Measurements from ENCODE around the gene TTC21B. TPM values are rescaled to one million over a fixed set of nuclear protein-coding genes. Genes with fewer than 3 reads are reported as not detected.

Gene TTC21B
- total RNA-seq, 1 experiment from 2014 or later = 20.8 TPM

DNA sequence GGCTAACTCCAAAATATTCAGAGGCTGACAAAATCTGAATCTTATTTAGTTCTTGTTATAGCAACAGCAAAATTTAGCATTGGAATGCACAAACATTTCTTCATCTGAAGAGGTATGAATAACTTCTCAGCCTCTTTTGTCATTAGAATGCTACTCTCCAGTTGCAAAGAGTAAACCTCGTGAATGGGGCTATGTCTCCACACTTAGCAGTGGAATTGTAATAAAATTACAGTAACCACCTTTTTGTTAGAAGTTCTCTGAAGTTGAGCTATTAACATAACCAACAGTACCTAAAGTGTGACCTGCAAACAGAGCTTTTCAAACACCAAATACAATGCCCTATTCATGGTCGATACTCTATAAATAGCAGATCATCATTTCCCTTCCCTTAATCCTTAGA is 109.4 kb downstream of the TTC21B start:
- peak overlapping the region; percentile 92 for H3K27ac Mint-ChIP-seq
- H3K4me1 Mint-ChIP-seq = peaks cover 47% of the 10 kb centered on the region
- POLR2A ChIA-PET = no interaction called here

DNA sequence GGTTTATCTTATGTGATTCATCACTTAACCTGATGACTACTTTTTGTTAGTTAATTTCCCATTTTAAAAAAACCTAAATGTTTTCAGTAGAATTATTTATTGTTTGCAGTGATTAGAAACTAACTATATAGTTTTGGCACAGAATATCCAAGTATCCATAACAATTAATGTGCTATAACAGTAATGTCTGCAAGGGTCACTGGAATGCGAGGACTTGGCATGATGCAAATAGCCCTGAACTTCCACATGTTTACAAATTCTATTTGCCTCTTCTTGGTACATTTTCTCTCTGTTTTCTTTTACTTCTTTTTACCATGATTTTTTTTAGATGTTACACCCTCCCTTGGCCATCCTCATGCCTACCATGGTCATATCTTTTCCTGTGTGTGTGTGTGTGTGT is 110.2 kb downstream of the TTC21B start:
- no peaks in the 10 kb centered on the region for H3K36me3 Mint-ChIP-seq
- POLR2A ChIA-PET = no interaction called here
- H3K4me3 Mint-ChIP-seq = no peak overlapping the region
- H3K27me3 Mint-ChIP-seq (ENCODE audit: low read depth) = no peaks in the 10 kb centered on the region
- peaks cover 47% of the 10 kb centered on the region for H3K4me1 Mint-ChIP-seq
- no peak overlapping the region for H3K27ac Mint-ChIP-seq
- DNase-seq (ENCODE audit: low spot score) (no peak), ATAC-seq (no peak)
- CTCF ChIA-PET = no interaction called here
- H3K9me3 Mint-ChIP-seq = peaks cover 8% of the 10 kb centered on the region; the same call in 1 of the 2 replicates
- TF ChIP-seq ZNF219 (CRISPR knock-in tag; IDR thresholded peaks at IDR 0.05; ENCODE audit: borderline replicate concordance) (no peak), TEAD4 (CRISPR knock-in tag; IDR thresholded peaks at IDR 0.05) (no peak), ZNF396 (CRISPR knock-in tag; IDR thresholded peaks at IDR 0.05; ENCODE audit: borderline replicate concordance) (no peak), FOXP1 (CRISPR knock-in tag; IDR thresholded peaks at IDR 0.05; ENCODE audit: borderline replicate concordance) (no peak), CREM (CRISPR knock-in tag; IDR thresholded peaks at IDR 0.05) (no peak), NR3C1 (CRISPR knock-in tag; conservative IDR thresholded peaks at IDR 0.05; ENCODE audit: low read depth) (no peak), ESRRA (CRISPR knock-in tag; IDR thresholded peaks at IDR 0.05; ENCODE audit: borderline replicate concordance) (no peak), ZNF232 (CRISPR knock-in tag; IDR thresholded peaks at IDR 0.05) (no peak)
- TF ChIP-seq, protein P1, sequence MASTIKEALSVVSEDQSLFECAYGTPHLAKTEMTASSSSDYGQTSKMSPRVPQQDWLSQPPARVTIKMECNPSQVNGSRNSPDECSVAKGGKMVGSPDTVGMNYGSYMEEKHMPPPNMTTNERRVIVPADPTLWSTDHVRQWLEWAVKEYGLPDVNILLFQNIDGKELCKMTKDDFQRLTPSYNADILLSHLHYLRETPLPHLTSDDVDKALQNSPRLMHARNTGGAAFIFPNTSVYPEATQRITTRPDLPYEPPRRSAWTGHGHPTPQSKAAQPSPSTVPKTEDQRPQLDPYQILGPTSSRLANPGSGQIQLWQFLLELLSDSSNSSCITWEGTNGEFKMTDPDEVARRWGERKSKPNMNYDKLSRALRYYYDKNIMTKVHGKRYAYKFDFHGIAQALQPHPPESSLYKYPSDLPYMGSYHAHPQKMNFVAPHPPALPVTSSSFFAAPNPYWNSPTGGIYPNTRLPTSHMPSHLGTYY (CRISPR knock-in tag; IDR thresholded peaks at IDR 0.05) = no peak
- TF ChIP-seq, protein P2, sequence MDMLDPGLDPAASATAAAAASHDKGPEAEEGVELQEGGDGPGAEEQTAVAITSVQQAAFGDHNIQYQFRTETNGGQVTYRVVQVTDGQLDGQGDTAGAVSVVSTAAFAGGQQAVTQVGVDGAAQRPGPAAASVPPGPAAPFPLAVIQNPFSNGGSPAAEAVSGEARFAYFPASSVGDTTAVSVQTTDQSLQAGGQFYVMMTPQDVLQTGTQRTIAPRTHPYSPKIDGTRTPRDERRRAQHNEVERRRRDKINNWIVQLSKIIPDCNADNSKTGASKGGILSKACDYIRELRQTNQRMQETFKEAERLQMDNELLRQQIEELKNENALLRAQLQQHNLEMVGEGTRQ (CRISPR knock-in tag; IDR thresholded peaks at IDR 0.05) = no peak
- TF ChIP-seq, protein P3, sequence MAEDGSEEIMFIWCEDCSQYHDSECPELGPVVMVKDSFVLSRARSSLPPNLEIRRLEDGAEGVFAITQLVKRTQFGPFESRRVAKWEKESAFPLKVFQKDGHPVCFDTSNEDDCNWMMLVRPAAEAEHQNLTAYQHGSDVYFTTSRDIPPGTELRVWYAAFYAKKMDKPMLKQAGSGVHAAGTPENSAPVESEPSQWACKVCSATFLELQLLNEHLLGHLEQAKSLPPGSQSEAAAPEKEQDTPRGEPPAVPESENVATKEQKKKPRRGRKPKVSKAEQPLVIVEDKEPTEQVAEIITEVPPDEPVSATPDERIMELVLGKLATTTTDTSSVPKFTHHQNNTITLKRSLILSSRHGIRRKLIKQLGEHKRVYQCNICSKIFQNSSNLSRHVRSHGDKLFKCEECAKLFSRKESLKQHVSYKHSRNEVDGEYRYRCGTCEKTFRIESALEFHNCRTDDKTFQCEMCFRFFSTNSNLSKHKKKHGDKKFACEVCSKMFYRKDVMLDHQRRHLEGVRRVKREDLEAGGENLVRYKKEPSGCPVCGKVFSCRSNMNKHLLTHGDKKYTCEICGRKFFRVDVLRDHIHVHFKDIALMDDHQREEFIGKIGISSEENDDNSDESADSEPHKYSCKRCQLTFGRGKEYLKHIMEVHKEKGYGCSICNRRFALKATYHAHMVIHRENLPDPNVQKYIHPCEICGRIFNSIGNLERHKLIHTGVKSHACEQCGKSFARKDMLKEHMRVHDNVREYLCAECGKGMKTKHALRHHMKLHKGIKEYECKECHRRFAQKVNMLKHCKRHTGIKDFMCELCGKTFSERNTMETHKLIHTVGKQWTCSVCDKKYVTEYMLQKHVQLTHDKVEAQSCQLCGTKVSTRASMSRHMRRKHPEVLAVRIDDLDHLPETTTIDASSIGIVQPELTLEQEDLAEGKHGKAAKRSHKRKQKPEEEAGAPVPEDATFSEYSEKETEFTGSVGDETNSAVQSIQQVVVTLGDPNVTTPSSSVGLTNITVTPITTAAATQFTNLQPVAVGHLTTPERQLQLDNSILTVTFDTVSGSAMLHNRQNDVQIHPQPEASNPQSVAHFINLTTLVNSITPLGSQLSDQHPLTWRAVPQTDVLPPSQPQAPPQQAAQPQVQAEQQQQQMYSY (CRISPR knock-in tag; IDR thresholded peaks at IDR 0.05) = no peak

More for the DNA sequence above, 109.4 kb downstream of the TTC21B start:
- Mint-ChIP-seq H3K27me3 (ENCODE audit: low read depth) (no peaks in the 10 kb centered on the region), H3K36me3 (no peaks in the 10 kb centered on the region), H3K4me3 (peak overlapping the region; percentile 24; the same call in 1 of the 2 replicates), H3K9me3 (peaks cover 13% of the 10 kb centered on the region; the same call in 1 of the 2 replicates)
- TF ChIP-seq ZNF263 (CRISPR knock-in tag; IDR thresholded peaks at IDR 0.05; ENCODE audit: low read depth) (no peak), FOXJ3 (CRISPR knock-in tag; IDR thresholded peaks at IDR 0.05; ENCODE audit: borderline replicate concordance) (no peak), TP53 (CRISPR knock-in tag; IDR thresholded peaks at IDR 0.05) (no peak), NR3C1 (CRISPR knock-in tag; conservative IDR thresholded peaks at IDR 0.05; ENCODE audit: low read depth) (no peak), ZNF219 (CRISPR knock-in tag; IDR thresholded peaks at IDR 0.05; ENCODE audit: borderline replicate concordance) (no peak), GTF2I (CRISPR knock-in tag; conservative IDR thresholded peaks at IDR 0.05) (no peak)
- TF ChIP-seq, protein P4, sequence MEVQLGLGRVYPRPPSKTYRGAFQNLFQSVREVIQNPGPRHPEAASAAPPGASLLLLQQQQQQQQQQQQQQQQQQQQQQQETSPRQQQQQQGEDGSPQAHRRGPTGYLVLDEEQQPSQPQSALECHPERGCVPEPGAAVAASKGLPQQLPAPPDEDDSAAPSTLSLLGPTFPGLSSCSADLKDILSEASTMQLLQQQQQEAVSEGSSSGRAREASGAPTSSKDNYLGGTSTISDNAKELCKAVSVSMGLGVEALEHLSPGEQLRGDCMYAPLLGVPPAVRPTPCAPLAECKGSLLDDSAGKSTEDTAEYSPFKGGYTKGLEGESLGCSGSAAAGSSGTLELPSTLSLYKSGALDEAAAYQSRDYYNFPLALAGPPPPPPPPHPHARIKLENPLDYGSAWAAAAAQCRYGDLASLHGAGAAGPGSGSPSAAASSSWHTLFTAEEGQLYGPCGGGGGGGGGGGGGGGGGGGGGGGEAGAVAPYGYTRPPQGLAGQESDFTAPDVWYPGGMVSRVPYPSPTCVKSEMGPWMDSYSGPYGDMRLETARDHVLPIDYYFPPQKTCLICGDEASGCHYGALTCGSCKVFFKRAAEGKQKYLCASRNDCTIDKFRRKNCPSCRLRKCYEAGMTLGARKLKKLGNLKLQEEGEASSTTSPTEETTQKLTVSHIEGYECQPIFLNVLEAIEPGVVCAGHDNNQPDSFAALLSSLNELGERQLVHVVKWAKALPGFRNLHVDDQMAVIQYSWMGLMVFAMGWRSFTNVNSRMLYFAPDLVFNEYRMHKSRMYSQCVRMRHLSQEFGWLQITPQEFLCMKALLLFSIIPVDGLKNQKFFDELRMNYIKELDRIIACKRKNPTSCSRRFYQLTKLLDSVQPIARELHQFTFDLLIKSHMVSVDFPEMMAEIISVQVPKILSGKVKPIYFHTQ (CRISPR knock-in tag; IDR thresholded peaks at IDR 0.05) = no peak
- TF ChIP-seq, protein P5, sequence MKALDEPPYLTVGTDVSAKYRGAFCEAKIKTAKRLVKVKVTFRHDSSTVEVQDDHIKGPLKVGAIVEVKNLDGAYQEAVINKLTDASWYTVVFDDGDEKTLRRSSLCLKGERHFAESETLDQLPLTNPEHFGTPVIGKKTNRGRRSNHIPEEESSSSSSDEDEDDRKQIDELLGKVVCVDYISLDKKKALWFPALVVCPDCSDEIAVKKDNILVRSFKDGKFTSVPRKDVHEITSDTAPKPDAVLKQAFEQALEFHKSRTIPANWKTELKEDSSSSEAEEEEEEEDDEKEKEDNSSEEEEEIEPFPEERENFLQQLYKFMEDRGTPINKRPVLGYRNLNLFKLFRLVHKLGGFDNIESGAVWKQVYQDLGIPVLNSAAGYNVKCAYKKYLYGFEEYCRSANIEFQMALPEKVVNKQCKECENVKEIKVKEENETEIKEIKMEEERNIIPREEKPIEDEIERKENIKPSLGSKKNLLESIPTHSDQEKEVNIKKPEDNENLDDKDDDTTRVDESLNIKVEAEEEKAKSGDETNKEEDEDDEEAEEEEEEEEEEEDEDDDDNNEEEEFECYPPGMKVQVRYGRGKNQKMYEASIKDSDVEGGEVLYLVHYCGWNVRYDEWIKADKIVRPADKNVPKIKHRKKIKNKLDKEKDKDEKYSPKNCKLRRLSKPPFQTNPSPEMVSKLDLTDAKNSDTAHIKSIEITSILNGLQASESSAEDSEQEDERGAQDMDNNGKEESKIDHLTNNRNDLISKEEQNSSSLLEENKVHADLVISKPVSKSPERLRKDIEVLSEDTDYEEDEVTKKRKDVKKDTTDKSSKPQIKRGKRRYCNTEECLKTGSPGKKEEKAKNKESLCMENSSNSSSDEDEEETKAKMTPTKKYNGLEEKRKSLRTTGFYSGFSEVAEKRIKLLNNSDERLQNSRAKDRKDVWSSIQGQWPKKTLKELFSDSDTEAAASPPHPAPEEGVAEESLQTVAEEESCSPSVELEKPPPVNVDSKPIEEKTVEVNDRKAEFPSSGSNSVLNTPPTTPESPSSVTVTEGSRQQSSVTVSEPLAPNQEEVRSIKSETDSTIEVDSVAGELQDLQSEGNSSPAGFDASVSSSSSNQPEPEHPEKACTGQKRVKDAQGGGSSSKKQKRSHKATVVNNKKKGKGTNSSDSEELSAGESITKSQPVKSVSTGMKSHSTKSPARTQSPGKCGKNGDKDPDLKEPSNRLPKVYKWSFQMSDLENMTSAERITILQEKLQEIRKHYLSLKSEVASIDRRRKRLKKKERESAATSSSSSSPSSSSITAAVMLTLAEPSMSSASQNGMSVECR (CRISPR knock-in tag; IDR thresholded peaks at IDR 0.05; ENCODE audit: borderline replicate concordance) = no peak
- TF ChIP-seq, protein P6, sequence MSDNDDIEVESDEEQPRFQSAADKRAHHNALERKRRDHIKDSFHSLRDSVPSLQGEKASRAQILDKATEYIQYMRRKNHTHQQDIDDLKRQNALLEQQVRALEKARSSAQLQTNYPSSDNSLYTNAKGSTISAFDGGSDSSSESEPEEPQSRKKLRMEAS (CRISPR knock-in tag; IDR thresholded peaks at IDR 0.05) = no peak
- ATAC-seq = peak; percentile 64
- CTCF ChIA-PET = interaction anchor here (1.0 kb wide), 1 partner anchor 30 kb away, joined by 6 read pairs; no protein-coding TSS in a partner anchor
- no peak for DNase-seq (ENCODE audit: low spot score)
